GM04504 (cell line): Measurements from ENCODE around the gene ADARB1.
A peak's percentile ranks its signal among the peaks of the same experiment; 100 is the strongest.

ENCODE experiments used
- DNase-seq: peaks from one replicate; pipeline ENCODE4 v3.0.0-alpha.2; 2012; ENCODE audit warnings: low read depth

ADARB1 gene

GRCh38 chr21:45095505-45095904 is 21.1 kb downstream of the ADARB1 start:
- DNase-seq, result no peak

GRCh38 chr21:45096217-45096616 is 21.8 kb downstream of the ADARB1 start:
- DNase-seq, result no peak

- no peak for DNase-seq
Measured at GRCh38 chr21:45097827-45098387, 23.5 kb downstream of the ADARB1 start.

GRCh38 chr21:45098867-45099266 is 24.5 kb downstream of the ADARB1 start:
- no peak for DNase-seq

- DNase-seq, result no peak
Measured at GRCh38 chr21:45099571-45099970, 25.2 kb downstream of the ADARB1 start.

- DNase-seq, result no peak
Measured at GRCh38 chr21:45100866-45101265, 26.5 kb downstream of the ADARB1 start.

- peak; percentile 42 for DNase-seq
Measured at GRCh38 chr21:45102391-45102932, 28.1 kb downstream of the ADARB1 start.

GRCh38 chr21:45103971-45104520 is 29.7 kb downstream of the ADARB1 start:
- no peak for DNase-seq

- DNase-seq, result no peak
Measured at GRCh38 chr21:45104560-45104959, 30.2 kb downstream of the ADARB1 start.

GRCh38 chr21:45105906-45106485 is 31.6 kb downstream of the ADARB1 start:
- DNase-seq, result no peak

- no peak for DNase-seq
Measured at GRCh38 chr21:45108034-45108790, 33.8 kb downstream of the ADARB1 start.

GRCh38 chr21:45108808-45109781 is 34.7 kb downstream of the ADARB1 start:
- no peak for DNase-seq

GRCh38 chr21:45109831-45110492 is 35.6 kb downstream of the ADARB1 start:
- no peak for DNase-seq

GRCh38 chr21:45110873-45111624 is 36.7 kb downstream of the ADARB1 start:
- DNase-seq, result no peak

GRCh38 chr21:45111703-45112102 is 37.3 kb downstream of the ADARB1 start:
- DNase-seq, result no peak

- DNase-seq, result no peak
Measured at GRCh38 chr21:45112371-45112770, 38.0 kb downstream of the ADARB1 start.

- DNase-seq, result no peak
Measured at GRCh38 chr21:45113543-45113942, 39.2 kb downstream of the ADARB1 start.

- no peak for DNase-seq
Measured at GRCh38 chr21:45114072-45114471, 39.7 kb downstream of the ADARB1 start.

GRCh38 chr21:45114475-45114874 is 40.1 kb downstream of the ADARB1 start:
- DNase-seq, result no peak

GRCh38 chr21:45115141-45115540 is 40.8 kb downstream of the ADARB1 start:
- DNase-seq, result no peak
